SHP77 (cell line): ENCODE results near the gene SLC25A43.

ENCODE experiments used
- DNase-seq, 2 experiments: peaks; one replicate each; lab custom pipeline; 2025; lab: John Stamatoyannopoulos, UW

The SLC25A43 gene

DNA sequence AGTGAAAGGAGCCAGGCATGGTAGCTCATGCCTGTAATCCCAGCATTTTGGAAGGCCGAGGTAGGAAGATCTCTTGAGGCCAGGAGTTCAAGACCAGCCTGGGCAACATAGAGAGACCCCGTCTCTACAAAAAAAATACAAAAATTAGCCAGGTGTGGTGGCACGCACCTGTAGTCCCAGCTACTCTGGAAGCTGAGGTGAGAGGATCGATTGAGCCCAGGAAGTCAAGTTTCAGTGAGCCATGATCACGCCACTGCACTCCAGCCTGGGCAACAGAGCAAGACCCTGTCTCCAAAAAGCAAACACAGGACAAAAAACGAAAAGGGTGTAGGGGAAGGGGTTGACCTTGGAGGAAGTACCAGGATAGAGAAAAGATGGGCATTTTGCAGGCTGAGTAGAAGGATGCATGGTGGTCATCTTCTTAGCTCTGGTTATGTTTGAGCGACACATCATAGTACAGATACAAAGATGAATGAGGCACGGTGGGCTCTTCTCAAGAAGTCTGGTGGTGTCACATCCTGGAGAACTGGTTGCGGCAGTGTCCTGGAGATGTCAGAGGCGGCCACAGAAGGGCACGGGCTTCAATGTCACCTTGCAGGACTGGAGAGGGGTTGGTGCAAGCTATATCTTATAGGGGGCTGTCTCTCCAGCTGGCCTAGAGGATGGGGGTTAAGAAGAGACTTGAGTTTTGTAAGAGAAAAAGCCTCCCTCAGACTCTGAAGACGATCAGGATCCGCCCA, 101.1 kb downstream of the SLC25A43 start:
- no peak for DNase-seq

DNA sequence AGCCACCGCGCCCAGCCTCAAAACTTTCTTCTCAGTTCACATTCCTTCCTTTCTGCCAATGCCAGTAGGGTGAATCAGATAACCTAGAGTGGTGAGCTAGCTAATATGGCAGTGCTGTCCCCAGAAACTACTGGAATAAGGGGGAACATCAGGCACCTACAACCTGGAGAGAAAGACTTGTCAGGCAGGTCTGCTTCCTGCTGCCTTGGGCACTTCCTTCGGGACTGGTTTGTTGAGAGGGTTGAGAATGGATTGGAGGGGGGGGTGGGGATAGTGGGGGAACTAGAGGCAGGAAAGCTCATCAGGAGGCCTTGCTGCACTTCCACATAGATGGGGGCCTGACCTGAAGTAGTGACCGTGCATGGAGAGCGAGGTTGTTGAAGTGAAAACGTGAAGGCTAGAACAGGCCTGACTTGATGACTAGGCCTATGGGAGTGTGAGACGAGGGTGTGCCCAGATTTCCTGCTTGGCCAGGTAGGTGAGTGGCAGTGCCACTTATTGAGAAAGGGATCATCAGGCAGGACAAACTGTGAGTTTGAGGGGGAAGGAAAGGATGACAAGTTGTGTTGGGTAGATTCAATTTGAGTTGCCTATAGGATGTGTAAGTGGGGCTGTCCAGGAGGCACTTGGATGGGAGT, 102.5 kb downstream of the SLC25A43 start:
- no peak for DNase-seq

DNA sequence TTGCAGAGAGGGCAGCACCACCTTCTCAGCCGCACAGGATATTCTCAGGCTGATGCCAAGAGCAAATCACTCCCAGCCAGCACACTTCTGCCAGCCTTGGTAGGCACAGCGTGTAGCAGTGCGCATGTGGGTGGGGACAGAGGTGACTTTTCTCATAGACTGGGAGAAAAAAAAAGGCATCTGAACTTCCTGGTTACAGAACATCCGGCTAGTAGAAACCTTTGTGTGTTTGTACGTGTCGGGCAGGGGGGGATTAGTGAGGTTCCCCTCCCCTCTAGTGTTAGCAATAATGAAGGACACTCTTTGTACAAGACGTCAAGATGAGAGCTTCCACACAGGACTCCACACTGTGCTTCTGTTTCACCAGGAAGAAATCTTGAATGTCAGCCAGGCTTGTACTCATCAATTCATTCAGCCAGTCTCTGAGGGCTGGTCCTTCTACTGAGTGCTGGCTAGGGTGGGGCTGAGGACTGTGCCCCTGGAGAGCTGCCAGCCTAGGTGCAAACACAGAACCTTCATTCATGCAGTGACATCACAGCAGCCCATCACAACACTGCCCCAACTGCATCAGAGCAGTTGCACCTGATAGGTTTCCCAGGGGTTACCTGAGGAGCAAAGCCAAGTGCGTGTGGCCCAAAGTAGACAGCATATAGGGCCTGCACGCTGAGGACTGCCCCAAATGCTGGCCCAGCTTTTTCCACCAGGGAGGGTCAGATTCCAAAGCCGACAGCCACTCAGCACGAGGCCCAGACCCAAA, 103.8 kb downstream of the SLC25A43 start:
- no peak for DNase-seq

DNA sequence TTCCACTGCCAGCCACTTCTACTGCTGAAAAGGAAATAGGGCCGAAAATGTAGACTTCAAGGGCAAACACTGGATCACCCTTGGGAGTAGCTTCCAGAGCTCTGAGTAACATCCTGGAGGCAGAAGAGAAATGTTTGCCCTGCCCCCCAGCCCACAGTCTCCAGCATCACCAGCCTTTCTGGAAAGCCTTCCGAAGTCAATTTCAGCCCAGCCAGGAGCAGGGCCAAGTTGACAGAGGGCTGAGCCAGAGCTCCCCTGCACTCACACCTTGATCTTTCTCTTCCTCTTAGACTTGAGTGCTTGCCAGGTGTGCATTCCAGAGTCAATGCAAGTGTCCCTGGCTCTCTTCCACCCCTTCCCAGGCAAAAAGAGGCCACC, 104.3 kb downstream of the SLC25A43 start:
- no peak for DNase-seq
